ENCODE data around the gene MZF1. TPM values are rescaled to one million over a fixed set of nuclear protein-coding genes. Genes with fewer than 3 reads are reported as not detected.

Gene MZF1
- polyA plus RNA-seq, 1 donor: 39.0 TPM

GRCh38 chr19:58570770-58571574, 2.2 kb downstream of the MZF1 start:
- no peak for DNase-seq
- H3K4me1 ChIP-seq (ENCODE audit: control insufficient read depth, insufficient read depth, low read length): peaks cover 19% of the 10 kb centered on the region
- H3K27ac ChIP-seq (ENCODE audit: low read length): no peak overlapping the region
- no peak overlapping the region for H3K4me3 ChIP-seq (ENCODE audit: low read length)
- WGBS (ENCODE audit: insufficient coverage, low lambda C conversion rate): no CpG with 5 or more reads among the region's 25 CpGs
- no peaks in the 10 kb centered on the region for H3K27me3 ChIP-seq (ENCODE audit: control insufficient read depth, insufficient read depth, low read length)
- no peaks in the 10 kb centered on the region for H3K9me3 ChIP-seq (ENCODE audit: control insufficient read depth, low read depth, low read length)
- peaks cover 43% of the 10 kb centered on the region for H3K36me3 ChIP-seq (ENCODE audit: control insufficient read depth, insufficient read depth, low read length)

- peaks cover 43% of the 10 kb centered on the region for H3K36me3 ChIP-seq (ENCODE audit: control insufficient read depth, insufficient read depth, low read length)
- DNase-seq: no peak
- no CpG with 5 or more reads among the region's 8 CpGs for WGBS (ENCODE audit: insufficient coverage, low lambda C conversion rate)
- H3K9me3 ChIP-seq (ENCODE audit: control insufficient read depth, low read depth, low read length): no peaks in the 10 kb centered on the region
- no peak overlapping the region for H3K27ac ChIP-seq (ENCODE audit: low read length)
- H3K4me1 ChIP-seq (ENCODE audit: control insufficient read depth, insufficient read depth, low read length): peaks cover 17% of the 10 kb centered on the region
- H3K4me3 ChIP-seq (ENCODE audit: low read length): no peak overlapping the region
- H3K27me3 ChIP-seq (ENCODE audit: control insufficient read depth, insufficient read depth, low read length): no peaks in the 10 kb centered on the region
Observed at GRCh38 chr19:58569943-58570670, 3.0 kb downstream of the MZF1 start.

- no peaks in the 10 kb centered on the region for H3K9me3 ChIP-seq (ENCODE audit: control insufficient read depth, low read depth, low read length)
- no peaks in the 10 kb centered on the region for H3K27me3 ChIP-seq (ENCODE audit: control insufficient read depth, insufficient read depth, low read length)
- H3K36me3 ChIP-seq (ENCODE audit: control insufficient read depth, insufficient read depth, low read length): peaks cover 43% of the 10 kb centered on the region
- H3K4me1 ChIP-seq (ENCODE audit: control insufficient read depth, insufficient read depth, low read length): peaks cover 15% of the 10 kb centered on the region
- no peak for DNase-seq
- WGBS (ENCODE audit: insufficient coverage, low lambda C conversion rate): no CpG with 5 or more reads among the region's 6 CpGs
- no peak overlapping the region for H3K4me3 ChIP-seq (ENCODE audit: low read length)
- no peak overlapping the region for H3K27ac ChIP-seq (ENCODE audit: low read length)
Observed at GRCh38 chr19:58569191-58569942, 3.8 kb downstream of the MZF1 start.

GRCh38 chr19:58568453-58569130, 4.5 kb downstream of the MZF1 start:
- H3K27ac ChIP-seq (ENCODE audit: low read length): no peak overlapping the region
- no peak for DNase-seq
- peaks cover 7% of the 10 kb centered on the region for H3K4me1 ChIP-seq (ENCODE audit: control insufficient read depth, insufficient read depth, low read length)
- peaks cover 43% of the 10 kb centered on the region for H3K36me3 ChIP-seq (ENCODE audit: control insufficient read depth, insufficient read depth, low read length)
- 100% methylated on average over 1 of the region's 4 CpGs for WGBS (ENCODE audit: insufficient coverage, low lambda C conversion rate)
- H3K27me3 ChIP-seq (ENCODE audit: control insufficient read depth, insufficient read depth, low read length): peaks cover 4% of the 10 kb centered on the region
- H3K4me3 ChIP-seq (ENCODE audit: low read length): no peak overlapping the region
- no peaks in the 10 kb centered on the region for H3K9me3 ChIP-seq (ENCODE audit: control insufficient read depth, low read depth, low read length)

GRCh38 chr19:58566989-58567388, 6.1 kb downstream of the MZF1 start:
- no CpG with 5 or more reads among the region's 5 CpGs for WGBS (ENCODE audit: insufficient coverage, low lambda C conversion rate)
- Histone ChIP-seq H3K36me3 (ENCODE audit: control insufficient read depth, insufficient read depth, low read length) (peaks cover 43% of the 10 kb centered on the region), H3K9me3 (ENCODE audit: control insufficient read depth, low read depth, low read length) (peaks cover 2% of the 10 kb centered on the region), H3K4me3 (ENCODE audit: low read length) (no peak overlapping the region), H3K27me3 (ENCODE audit: control insufficient read depth, insufficient read depth, low read length) (peaks cover 16% of the 10 kb centered on the region), H3K27ac (ENCODE audit: low read length) (no peak overlapping the region), H3K4me1 (ENCODE audit: control insufficient read depth, insufficient read depth, low read length) (peaks cover 8% of the 10 kb centered on the region)
- DNase-seq: no peak

- Histone ChIP-seq H3K27ac (ENCODE audit: low read length) (no peak overlapping the region), H3K4me1 (ENCODE audit: control insufficient read depth, insufficient read depth, low read length) (peaks cover 20% of the 10 kb centered on the region), H3K4me3 (ENCODE audit: low read length) (no peak overlapping the region), H3K9me3 (ENCODE audit: control insufficient read depth, low read depth, low read length) (peaks cover 2% of the 10 kb centered on the region), H3K36me3 (ENCODE audit: control insufficient read depth, insufficient read depth, low read length) (peaks cover 15% of the 10 kb centered on the region), H3K27me3 (ENCODE audit: control insufficient read depth, insufficient read depth, low read length) (peaks cover 27% of the 10 kb centered on the region)
- no peak for DNase-seq
- WGBS (ENCODE audit: insufficient coverage, low lambda C conversion rate): no CpG with 5 or more reads among the region's 6 CpGs
Observed at GRCh38 chr19:58563823-58564222, 9.3 kb downstream of the MZF1 start.

GRCh38 chr19:58563034-58563573, 10.0 kb downstream of the MZF1 start:
- H3K4me3 ChIP-seq (ENCODE audit: low read length): peak overlapping the region; percentile 24
- peaks cover 2% of the 10 kb centered on the region for H3K9me3 ChIP-seq (ENCODE audit: control insufficient read depth, low read depth, low read length)
- H3K36me3 ChIP-seq (ENCODE audit: control insufficient read depth, insufficient read depth, low read length): peaks cover 12% of the 10 kb centered on the region
- DNase-seq: peak in 1 of 2 donors; percentile 59
- H3K27me3 ChIP-seq (ENCODE audit: control insufficient read depth, insufficient read depth, low read length): peaks cover 27% of the 10 kb centered on the region
- H3K4me1 ChIP-seq (ENCODE audit: control insufficient read depth, insufficient read depth, low read length): peaks cover 20% of the 10 kb centered on the region
- H3K27ac ChIP-seq (ENCODE audit: low read length): peak overlapping the region; percentile 9
- no CpG with 5 or more reads among the region's 40 CpGs for WGBS (ENCODE audit: insufficient coverage, low lambda C conversion rate)

- Histone ChIP-seq H3K27me3 (ENCODE audit: control insufficient read depth, insufficient read depth, low read length) (peaks cover 27% of the 10 kb centered on the region), H3K4me1 (ENCODE audit: control insufficient read depth, insufficient read depth, low read length) (peaks cover 20% of the 10 kb centered on the region), H3K4me3 (ENCODE audit: low read length) (peak overlapping the region; percentile 37), H3K36me3 (ENCODE audit: control insufficient read depth, insufficient read depth, low read length) (peaks cover 10% of the 10 kb centered on the region), H3K9me3 (ENCODE audit: control insufficient read depth, low read depth, low read length) (peaks cover 2% of the 10 kb centered on the region), H3K27ac (ENCODE audit: low read length) (peak overlapping the region; percentile 18)
- peak in 1 of 2 donors; percentile 60 for DNase-seq
- no CpG with 5 or more reads among the region's 107 CpGs for WGBS (ENCODE audit: insufficient coverage, low lambda C conversion rate)
Observed at GRCh38 chr19:58562122-58563033, 10.8 kb downstream of the MZF1 start.
